ENCODE results near the gene TCTN2.

Gene TCTN2

GRCh38 chr12:123747309-123747708 lies 76.4 kb downstream of the TCTN2 start:
- DNase-seq, result no peak

- no peak for DNase-seq
These were observed 77.2 kb downstream of the TCTN2 start for GRCh38 chr12:123748161-123748560.

- DNase-seq, result no peak
These were observed 77.7 kb downstream of the TCTN2 start for GRCh38 chr12:123748661-123749060.

GRCh38 chr12:123749355-123749754 lies 78.4 kb downstream of the TCTN2 start:
- no peak for DNase-seq

- no peak for DNase-seq
These were observed 79.3 kb downstream of the TCTN2 start for GRCh38 chr12:123750159-123750656.

GRCh38 chr12:123752046-123752445 lies 81.1 kb downstream of the TCTN2 start:
- DNase-seq, result no peak

- DNase-seq, result no peak
These were observed 83.3 kb downstream of the TCTN2 start for GRCh38 chr12:123754041-123754772.

- no peak for DNase-seq
These were observed 86.6 kb downstream of the TCTN2 start for GRCh38 chr12:123757561-123757960.

Data from NCI-H345 (cell line).